Naive B cell (primary cell): ENCODE results near the gene CLSTN2. TPM values are rescaled to one million over a fixed set of nuclear protein-coding genes. Genes with fewer than 3 reads are reported as not detected.

Experiments used
- ATAC-seq, 2 donors: fragments of 150-1000 bp; cut with Tn5 transposase; 2 replicates each; pipeline ENCODE4 v1.10.0; 2021; ENCODE audit warnings: low read depth in 2 of 2, mild to moderate bottlenecking in 2 of 2, moderate library complexity in 2 of 2
- DNase-seq: peaks from one replicate; pipeline ENCODE4 v3.0.0; 2022
- H3K27ac Mint-ChIP-seq, 6 donors: one replicate each; pipeline ENCODE4 v1.8.0; 2020 to 2022; ENCODE audit warnings: mild to moderate bottlenecking in 6 of 6, mixed read lengths in 6 of 6, moderate library complexity in 5 of 6, inconsistent platforms in 2 of 6
- H3K27me3 Mint-ChIP-seq, 3 donors: one replicate each; pipeline ENCODE4 v1.8.0; 2021 to 2022; ENCODE audit warnings: mixed read lengths in 3 of 3, mild to moderate bottlenecking in 1 of 3
- H3K36me3 Mint-ChIP-seq, 2 donors: one replicate each; pipeline ENCODE4 v1.8.0; 2020 to 2022; ENCODE audit warnings: mixed read lengths in 2 of 2, inconsistent platforms in 1 of 2, mild to moderate bottlenecking in 1 of 2
- H3K4me1 Mint-ChIP-seq, 3 donors: one replicate each; pipeline ENCODE4 v1.8.0; 2020 to 2022; ENCODE audit warnings: mixed read lengths in 3 of 3, inconsistent platforms in 1 of 3, mild to moderate bottlenecking in 1 of 3, moderate library complexity in 1 of 3
- H3K4me3 Mint-ChIP-seq, 8 donors: one replicate each; pipeline ENCODE4 v1.8.0; 2020 to 2022; ENCODE audit warnings: mild to moderate bottlenecking in 8 of 8, mixed read lengths in 8 of 8, moderate library complexity in 8 of 8, inconsistent platforms in 2 of 8
- H3K9me3 Mint-ChIP-seq, 7 donors: one replicate each; pipeline ENCODE4 v1.8.0; 2020 to 2022; ENCODE audit warnings: mixed read lengths in 7 of 7, mild to moderate bottlenecking in 5 of 7, inconsistent platforms in 2 of 7, moderate library complexity in 1 of 7
- polyA plus RNA-seq, 6 donors: library from polyadenylated mRNA; unstranded; fragments of 300-500 nt; fragmentation: Illumina TruSeq; gene quantifications; one replicate each; pipeline ENCODE4 v1.2.3, GENCODE V29; 2021; ENCODE audit warnings: low read depth in 6 of 6

Gene CLSTN2
- polyA plus RNA-seq, 6 donors from 2014 or later = not detected

DNA sequence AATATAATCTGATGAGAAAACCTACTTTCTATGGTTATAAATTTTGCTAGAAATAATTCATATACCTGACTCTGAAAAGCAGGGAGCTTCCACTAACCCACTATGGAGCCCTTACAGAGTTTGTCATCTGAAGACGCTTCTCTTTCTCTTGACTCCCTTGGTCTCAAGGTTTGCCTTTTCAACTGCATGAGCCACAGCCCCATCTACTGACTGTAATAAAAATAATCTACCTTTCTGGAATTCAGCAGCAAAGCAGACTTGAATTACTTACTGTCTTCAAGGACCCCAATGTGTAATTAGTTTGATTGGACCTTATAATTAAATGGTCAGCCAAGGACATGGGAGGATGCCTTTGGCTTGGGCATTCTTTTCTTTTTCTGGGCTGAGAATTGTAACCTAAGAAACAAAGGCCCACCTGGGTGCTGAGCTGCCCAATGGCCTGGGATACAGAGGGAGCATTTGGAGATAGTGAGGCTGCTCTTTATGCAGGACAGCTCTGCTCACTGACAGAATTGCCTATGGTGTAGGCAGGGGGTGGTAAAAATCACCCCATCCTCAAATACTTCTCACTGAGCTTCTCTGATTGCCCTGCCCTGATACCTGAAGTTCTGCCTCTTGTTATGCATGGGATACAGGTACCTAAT lies 564.3 kb downstream of the CLSTN2 start:
- no peak for ATAC-seq
- H3K27ac Mint-ChIP-seq = no peak overlapping the region
- H3K36me3 Mint-ChIP-seq = no peaks in the 10 kb centered on the region

DNA sequence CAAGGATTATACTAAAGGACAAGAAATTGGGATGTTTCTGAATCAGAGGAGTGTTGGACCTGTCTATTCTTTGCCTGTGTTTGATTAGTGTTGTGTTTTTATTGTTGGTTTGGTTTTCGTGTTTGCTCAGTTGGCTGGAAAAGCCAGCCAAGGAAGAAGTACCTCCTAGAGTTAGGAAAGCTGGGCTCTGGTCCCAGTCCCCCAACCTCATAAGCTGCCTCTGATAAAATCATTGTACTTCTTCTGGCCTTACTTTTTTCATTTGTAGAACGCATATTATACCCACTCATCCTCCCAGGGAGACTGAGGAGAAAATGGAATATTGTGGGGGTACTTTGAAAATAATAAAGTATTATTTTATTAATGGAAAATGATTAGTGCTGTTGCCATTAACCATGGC lies 565.5 kb downstream of the CLSTN2 start:
- DNase-seq (no peak), ATAC-seq (no peak)
- peaks cover 0 to 4% (median 0%) of the 10 kb centered on the region in 7 donors for H3K9me3 Mint-ChIP-seq
- H3K4me1 Mint-ChIP-seq = no peaks in the 10 kb centered on the region
- H3K4me3 Mint-ChIP-seq = no peak overlapping the region
- H3K27ac Mint-ChIP-seq = no peak overlapping the region
- no peaks in the 10 kb centered on the region for H3K36me3 Mint-ChIP-seq
- H3K27me3 Mint-ChIP-seq = peaks cover 0 to 9% (median 0%) of the 10 kb centered on the region in 3 donors

More for the DNA sequence above, 564.3 kb downstream of the CLSTN2 start:
- DNase-seq = no peak
- Mint-ChIP-seq H3K9me3 (peaks cover 0 to 4% (median 0%) of the 10 kb centered on the region in 7 donors), H3K27me3 (peaks cover 0 to 9% (median 5%) of the 10 kb centered on the region in 3 donors), H3K4me1 (no peaks in the 10 kb centered on the region), H3K4me3 (no peak overlapping the region)

DNA sequence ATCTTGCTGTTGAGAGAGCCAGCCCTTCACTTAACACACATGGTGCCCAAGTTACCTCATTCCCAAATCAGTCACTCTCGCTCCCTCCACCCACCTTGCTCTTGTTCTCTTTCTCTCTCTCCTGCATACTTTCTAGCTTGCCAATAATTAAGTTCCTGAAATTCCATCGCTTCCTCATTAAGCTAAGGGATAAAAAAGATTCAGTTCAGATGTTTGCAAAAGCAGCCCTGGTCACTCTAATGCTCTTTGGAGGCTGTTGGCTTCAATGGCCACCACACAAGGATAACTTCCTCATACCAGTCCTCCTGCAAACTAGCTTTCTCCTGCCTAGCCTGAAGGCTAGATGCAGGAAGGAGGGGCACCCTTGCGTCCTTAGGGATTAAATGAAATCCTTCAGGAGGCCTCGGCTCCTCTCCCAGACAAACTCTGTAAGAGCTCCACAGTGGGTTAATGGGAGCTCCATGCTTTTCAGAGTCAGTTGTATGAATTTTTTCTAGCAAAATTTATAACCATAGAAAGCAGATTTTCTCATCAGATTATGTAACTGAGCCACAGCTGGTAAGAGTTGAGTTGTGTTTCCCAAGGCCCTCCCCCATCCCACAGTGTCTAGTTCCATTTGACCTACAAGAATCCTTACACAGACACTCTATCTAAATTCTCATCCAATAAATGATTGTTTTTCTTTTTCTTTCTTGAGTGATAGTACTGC lies 566.2 kb downstream of the CLSTN2 start:
- ATAC-seq (no peak), DNase-seq (no peak)
- no peaks in the 10 kb centered on the region for H3K36me3 Mint-ChIP-seq
- no peaks in the 10 kb centered on the region for H3K4me1 Mint-ChIP-seq
- H3K9me3 Mint-ChIP-seq = peaks cover 0 to 3% (median 0%) of the 10 kb centered on the region in 7 donors
- no peak overlapping the region for H3K27ac Mint-ChIP-seq
- H3K27me3 Mint-ChIP-seq = peaks cover 4 to 9% (median 4%) of the 10 kb centered on the region in 3 donors
- no peak overlapping the region for H3K4me3 Mint-ChIP-seq

DNA sequence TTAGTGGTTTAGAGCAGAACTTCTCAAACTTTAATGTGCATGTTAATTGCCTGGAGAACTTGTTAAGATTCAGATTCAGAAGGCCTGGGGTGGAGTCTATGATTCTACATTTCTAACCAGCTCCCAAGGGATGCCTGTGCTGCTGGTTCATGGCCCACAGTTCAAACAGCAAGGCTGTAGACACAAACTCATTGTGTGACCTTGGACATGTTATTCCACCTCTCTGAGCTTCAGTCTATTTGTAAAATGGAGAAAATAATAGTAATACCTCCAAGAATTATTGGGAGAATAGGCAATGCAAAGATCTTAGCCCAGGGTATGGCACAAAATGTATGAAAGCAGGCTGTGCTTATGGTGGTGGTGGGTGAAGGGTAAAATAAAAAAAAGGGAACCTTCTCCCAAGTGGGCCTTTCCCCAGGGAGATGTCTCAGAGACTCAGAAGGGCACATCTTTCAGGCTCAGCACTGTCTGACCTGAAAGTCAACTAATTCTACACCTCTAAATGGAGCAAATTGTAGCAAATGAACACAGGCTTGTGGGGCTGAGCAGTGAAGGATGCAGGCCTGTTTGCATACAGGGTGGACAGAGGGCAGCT lies 566.9 kb downstream of the CLSTN2 start:
- no peak overlapping the region for H3K4me3 Mint-ChIP-seq
- no peaks in the 10 kb centered on the region for H3K36me3 Mint-ChIP-seq
- no peaks in the 10 kb centered on the region for H3K4me1 Mint-ChIP-seq
- no peak for DNase-seq
- no peak for ATAC-seq
- peaks cover 9 to 10% (median 9%) of the 10 kb centered on the region in 3 donors for H3K27me3 Mint-ChIP-seq
- H3K27ac Mint-ChIP-seq = peak overlapping the region in 1 of 6 donors; percentile 2
- H3K9me3 Mint-ChIP-seq = peaks cover 0 to 1% (median 0%) of the 10 kb centered on the region in 7 donors

DNA sequence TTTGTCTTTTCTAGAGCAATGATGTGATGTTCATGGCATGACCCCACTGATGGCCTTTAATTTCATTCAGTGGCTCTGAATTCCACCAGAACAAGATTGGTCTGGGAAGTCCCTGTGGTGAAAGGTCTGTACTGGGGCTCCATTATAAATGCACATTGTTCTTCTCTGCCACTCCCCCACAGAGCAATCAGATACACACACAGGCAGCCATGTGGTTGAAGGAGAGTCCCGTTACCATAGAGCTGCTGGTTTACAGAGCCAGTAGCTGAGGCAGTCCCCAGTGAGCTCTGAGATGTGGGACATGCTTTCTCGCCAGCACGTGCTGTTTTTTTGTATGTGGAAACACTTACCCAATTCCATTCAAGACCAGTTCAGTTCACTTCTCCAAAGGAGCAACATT lies 570.2 kb downstream of the CLSTN2 start:
- H3K4me3 Mint-ChIP-seq = no peak overlapping the region
- H3K36me3 Mint-ChIP-seq = no peaks in the 10 kb centered on the region

DNA sequence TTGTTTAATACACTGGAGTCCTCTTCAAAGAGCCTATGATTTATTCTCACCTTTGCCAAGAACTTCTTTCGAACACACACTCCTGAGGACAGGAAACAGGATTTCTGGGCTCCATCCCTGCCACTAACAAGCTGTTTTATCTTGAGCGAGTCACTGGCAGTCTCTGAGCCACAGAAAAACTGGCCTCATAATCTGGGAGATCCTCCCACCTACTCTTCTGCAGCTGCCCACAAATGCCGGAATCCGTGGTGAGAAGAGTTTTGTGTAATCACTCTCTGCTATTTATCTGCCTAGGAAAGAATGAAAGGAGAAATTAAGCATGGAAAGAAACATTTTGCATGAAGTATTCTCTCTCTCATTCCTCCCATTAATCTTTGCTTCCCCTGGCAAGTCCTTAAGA lies 570.9 kb downstream of the CLSTN2 start:
- H3K27ac Mint-ChIP-seq = peak overlapping the region in 1 of 6 donors; percentile 36
- H3K27me3 Mint-ChIP-seq = peaks cover 11 to 26% (median 16%) of the 10 kb centered on the region in 3 donors
- ATAC-seq = no peak
- peaks cover 0 to 1% (median 0%) of the 10 kb centered on the region in 7 donors for H3K9me3 Mint-ChIP-seq
- no peaks in the 10 kb centered on the region for H3K36me3 Mint-ChIP-seq
- H3K4me1 Mint-ChIP-seq = no peaks in the 10 kb centered on the region
- no peak for DNase-seq
- H3K4me3 Mint-ChIP-seq = no peak overlapping the region

More for the DNA sequence above, 570.2 kb downstream of the CLSTN2 start:
- Mint-ChIP-seq H3K27ac (no peak overlapping the region), H3K4me1 (no peaks in the 10 kb centered on the region), H3K27me3 (peaks cover 11 to 26% (median 12%) of the 10 kb centered on the region in 3 donors), H3K9me3 (peaks cover 0 to 1% (median 0%) of the 10 kb centered on the region in 7 donors)
- no peak for ATAC-seq
- no peak for DNase-seq

DNA sequence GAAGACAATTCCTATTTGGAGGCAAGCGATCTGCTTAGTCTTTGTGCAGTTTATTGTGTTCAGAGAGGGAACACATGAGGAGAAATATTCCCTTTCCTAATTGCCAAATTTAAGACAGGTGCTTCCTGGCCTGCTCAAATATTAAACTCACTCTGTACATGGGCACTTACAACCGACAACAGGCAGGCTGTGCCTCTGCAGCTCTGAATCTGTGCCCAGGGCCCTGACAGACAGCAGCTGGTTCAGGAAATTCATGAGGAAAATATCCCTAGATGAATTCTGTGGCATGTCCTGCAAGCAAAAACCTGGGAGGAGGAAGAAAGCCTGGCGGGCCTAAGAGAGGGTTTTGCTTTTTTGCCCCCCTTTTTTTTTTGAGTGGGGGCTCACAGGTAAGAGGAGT lies 573.6 kb downstream of the CLSTN2 start:
- Mint-ChIP-seq H3K4me3 (no peak overlapping the region), H3K4me1 (no peaks in the 10 kb centered on the region), H3K27me3 (peaks cover 9 to 26% (median 11%) of the 10 kb centered on the region in 3 donors), H3K36me3 (no peaks in the 10 kb centered on the region), H3K27ac (no peak overlapping the region), H3K9me3 (peaks cover 0 to 6% (median 0%) of the 10 kb centered on the region in 7 donors)
- no peak for ATAC-seq
- no peak for DNase-seq

DNA sequence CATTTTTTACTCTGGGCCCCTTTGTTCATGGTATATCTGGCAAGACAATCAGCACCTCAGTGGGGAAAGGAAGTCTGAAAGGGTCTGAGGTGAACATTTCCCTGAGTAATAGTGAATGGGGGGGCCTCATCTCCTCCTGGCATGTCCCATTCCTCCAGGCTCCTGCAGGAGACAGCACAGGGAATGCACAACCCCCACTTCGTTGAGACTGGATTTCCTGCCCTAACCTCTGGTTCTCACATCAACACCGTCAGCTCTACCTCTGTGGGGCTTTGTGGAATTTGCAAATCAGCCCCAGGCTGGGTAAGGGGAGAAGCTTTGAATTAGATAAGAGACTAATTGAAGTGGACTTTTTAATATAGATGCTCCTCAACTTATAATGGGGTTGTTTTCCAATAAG lies 574.5 kb downstream of the CLSTN2 start:
- no peak overlapping the region for H3K27ac Mint-ChIP-seq
- no peak for DNase-seq
- no peak for ATAC-seq
- no peaks in the 10 kb centered on the region for H3K4me1 Mint-ChIP-seq
- H3K36me3 Mint-ChIP-seq = no peaks in the 10 kb centered on the region
- H3K9me3 Mint-ChIP-seq = peaks cover 0 to 6% (median 0%) of the 10 kb centered on the region in 7 donors
- H3K27me3 Mint-ChIP-seq = peaks cover 9 to 26% (median 11%) of the 10 kb centered on the region in 3 donors
- H3K4me3 Mint-ChIP-seq = no peak overlapping the region

DNA sequence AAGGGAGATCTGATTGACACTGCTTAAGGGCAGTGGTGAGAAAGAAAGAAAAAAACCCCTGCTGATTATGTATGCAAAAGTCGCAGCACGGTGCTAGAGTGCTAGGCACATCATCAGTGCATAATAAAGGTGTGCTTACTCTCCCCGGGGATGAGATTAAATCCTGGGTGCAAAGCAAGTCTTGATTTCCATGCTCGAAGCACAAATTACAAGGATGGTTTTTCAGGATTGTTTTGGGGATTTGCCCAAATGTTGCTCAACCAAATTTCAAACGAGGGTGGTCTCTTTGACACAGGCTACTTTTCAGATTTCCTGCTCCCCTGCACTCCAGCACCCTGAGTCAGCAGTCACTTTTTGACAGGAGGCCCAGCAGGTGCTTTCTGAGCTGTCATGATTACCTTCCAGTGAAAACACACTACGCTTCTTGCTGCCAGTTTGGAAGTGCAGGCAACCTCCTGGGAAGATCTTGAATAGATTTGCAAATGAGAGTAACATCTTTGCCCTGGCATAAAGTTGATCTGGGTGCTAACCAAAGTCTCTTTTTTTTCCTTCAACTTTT lies 575.4 kb downstream of the CLSTN2 start:
- H3K4me3 Mint-ChIP-seq = no peak overlapping the region
- DNase-seq = no peak
- no peaks in the 10 kb centered on the region for H3K36me3 Mint-ChIP-seq
- H3K9me3 Mint-ChIP-seq = peaks cover 0 to 11% (median 3%) of the 10 kb centered on the region in 7 donors
- peaks cover 9 to 26% (median 11%) of the 10 kb centered on the region in 3 donors for H3K27me3 Mint-ChIP-seq
- H3K27ac Mint-ChIP-seq = peak overlapping the region in 1 of 6 donors; percentile 13
- no peaks in the 10 kb centered on the region for H3K4me1 Mint-ChIP-seq
- no peak for ATAC-seq

DNA sequence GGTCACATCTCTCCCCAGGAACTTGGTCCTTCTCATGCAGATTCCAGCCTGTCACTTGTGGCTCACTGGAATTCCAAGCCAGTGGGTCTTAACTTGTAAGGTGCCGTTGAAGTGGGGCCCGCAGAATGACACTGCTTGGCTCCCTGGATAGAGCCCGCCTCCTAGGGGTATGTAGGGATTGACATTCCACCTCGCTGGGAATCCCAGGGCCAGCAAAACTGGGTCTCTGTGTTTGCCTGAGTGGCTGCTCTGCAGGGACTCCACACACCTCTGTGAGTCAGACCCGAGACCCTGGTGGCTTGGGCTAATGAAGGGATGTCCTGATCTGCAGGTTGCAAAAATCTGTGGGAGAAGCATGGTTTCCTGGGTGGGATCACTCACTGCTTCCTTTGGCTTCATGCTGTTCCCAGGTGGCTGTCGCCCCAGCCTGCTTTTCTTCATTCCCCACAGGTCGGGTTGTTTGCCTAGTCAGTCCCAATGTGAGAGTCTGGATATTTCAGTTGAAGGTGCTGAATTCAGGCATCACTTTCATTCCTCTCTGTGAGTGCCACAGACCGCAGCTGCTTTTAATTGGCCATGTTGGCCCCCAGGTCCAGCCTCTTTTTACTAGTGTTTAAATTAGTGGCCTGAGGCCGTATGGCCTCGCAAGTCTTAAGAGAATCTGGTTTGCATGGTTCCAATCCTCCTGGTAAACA lies 586.9 kb downstream of the CLSTN2 start:
- peaks cover 12 to 31% (median 30%) of the 10 kb centered on the region in 3 donors for H3K27me3 Mint-ChIP-seq
- DNase-seq (no peak), ATAC-seq (no peak)
- H3K9me3 Mint-ChIP-seq = peaks cover 14 to 58% (median 18%) of the 10 kb centered on the region in 7 donors
- peaks cover 8 to 13% of the 10 kb centered on the region in 2 donors for H3K36me3 Mint-ChIP-seq
- no peaks in the 10 kb centered on the region for H3K4me1 Mint-ChIP-seq
- H3K27ac Mint-ChIP-seq = no peak overlapping the region
- H3K4me3 Mint-ChIP-seq = no peak overlapping the region

DNA sequence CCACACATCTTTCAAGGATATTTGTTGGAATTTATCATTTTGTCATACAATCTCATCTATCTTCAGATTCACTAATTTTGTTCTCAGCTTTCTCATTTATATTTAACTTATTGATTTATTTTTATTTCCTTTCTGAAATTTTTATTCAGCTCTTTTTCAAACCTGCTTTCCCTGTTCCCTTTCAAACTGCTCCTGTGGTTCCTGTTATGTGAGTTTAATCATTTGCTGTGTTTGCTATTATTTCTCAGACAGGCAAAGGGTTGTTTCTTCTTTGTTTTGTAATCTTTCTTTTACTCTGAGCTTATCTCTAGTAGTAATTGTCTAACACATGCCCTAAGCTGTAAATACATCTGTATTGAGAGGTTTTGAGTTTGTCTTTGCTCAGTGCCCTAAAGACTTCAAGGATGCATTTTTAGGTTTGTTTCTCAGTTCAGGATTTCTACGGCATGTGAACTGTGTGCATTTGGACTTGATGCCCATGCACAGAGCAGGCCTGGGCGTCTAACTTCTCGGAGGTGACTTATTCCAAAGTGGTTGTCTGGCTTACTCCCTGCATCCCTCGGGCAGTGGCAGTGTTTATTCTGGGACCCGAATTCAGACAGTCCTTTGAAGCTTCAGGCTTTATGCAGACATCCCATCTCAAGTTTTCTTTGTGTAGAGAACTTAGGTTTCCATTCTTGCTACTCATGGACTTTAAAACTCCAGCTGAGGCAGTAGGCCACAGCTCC lies 587.8 kb downstream of the CLSTN2 start:
- H3K4me1 Mint-ChIP-seq = no peaks in the 10 kb centered on the region
- peaks cover 8% of the 10 kb centered on the region in 2 donors for H3K36me3 Mint-ChIP-seq
- H3K27me3 Mint-ChIP-seq = peaks cover 12 to 31% (median 30%) of the 10 kb centered on the region in 3 donors
- no peak for ATAC-seq
- DNase-seq = no peak
- no peak overlapping the region for H3K4me3 Mint-ChIP-seq
- H3K27ac Mint-ChIP-seq = no peak overlapping the region
- peaks cover 11 to 49% (median 15%) of the 10 kb centered on the region in 7 donors for H3K9me3 Mint-ChIP-seq

DNA sequence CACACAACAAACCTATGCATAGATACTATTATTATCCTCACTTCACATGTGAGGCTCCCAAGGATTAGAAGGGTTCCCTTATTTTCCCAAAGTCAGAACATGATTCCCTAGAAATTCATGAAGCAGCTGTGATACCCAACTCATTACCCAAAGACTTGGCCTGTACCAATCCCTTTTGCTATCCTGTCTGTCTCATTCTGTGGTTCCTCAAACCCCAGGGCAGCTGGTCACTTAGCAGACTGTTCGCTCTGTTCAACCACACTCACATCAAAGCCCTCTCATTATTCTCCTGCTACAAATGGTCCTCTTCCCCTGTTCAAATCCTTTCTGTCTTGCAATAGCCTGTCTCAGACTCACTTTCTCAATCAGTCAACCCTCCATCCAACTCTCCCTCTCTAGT lies 588.6 kb downstream of the CLSTN2 start:
- no peak overlapping the region for H3K27ac Mint-ChIP-seq
- H3K36me3 Mint-ChIP-seq = peaks cover 5% of the 10 kb centered on the region in 2 donors
- no peak overlapping the region for H3K4me3 Mint-ChIP-seq
- H3K27me3 Mint-ChIP-seq = peaks cover 9 to 30% (median 24%) of the 10 kb centered on the region in 3 donors
- ATAC-seq (no peak), DNase-seq (no peak)
- peaks cover 6 to 41% (median 13%) of the 10 kb centered on the region in 7 donors for H3K9me3 Mint-ChIP-seq
- H3K4me1 Mint-ChIP-seq = no peaks in the 10 kb centered on the region
